Renal cortex interstitium (tissue), 11 donors: Measurements from ENCODE around the gene RGS6. TPM values are rescaled to one million over a fixed set of nuclear protein-coding genes. Genes with fewer than 3 reads are reported as not detected.
"Not testable (repeated sequence)": the region's sequence is repeated elsewhere in the genome, so short reads cannot be mapped to it uniquely, and the experiment has no call there.

Experiments
- DNase-seq, 11 donors: peaks; one replicate each; pipeline ENCODE4 v3.0.0-alpha.2; 2013; ENCODE audit warnings: low read depth in 9 of 11, low spot score in 4 of 11; ENCODE audit errors: extremely low read depth in 1 of 11
- polyA plus RNA-seq, 3 donors: library from polyadenylated mRNA; unstranded; fragments of 120-200 nt; gene quantifications; one replicate each; pipeline ENCODE4 v1.2.1, GENCODE V29; 2013; ENCODE audit not compliant: insufficient read length in 3 of 3

RGS6 gene
- polyA plus RNA-seq, 3 donors, result 1.4 to 1.7 (median 1.4) TPM

- DNase-seq, result peak in 7 of 11 donors; percentile 27 to 51 (median 30)
Observed at GRCh38 chr14:72451054-72451972, 519.1 kb downstream of the RGS6 start.

DNA sequence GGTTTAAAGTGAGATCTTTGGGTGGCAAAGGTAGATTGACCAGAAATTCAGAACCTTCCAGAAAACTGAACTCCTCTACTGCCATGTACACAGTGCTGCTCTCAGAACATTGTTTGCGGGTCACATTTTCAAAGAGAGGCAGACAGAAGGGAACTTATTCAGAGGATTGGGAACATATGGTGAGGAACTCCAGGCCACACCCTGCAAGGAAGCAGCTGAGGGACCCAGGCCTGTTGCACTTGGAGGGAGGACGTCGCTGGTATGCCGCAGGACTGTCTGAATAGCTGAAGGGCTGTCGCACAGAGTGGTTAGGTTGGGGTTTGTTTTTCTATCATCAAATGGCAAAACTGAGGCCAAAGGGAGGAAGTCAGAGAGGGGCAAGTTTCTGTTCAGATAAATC, 520.5 kb downstream of the RGS6 start:
- DNase-seq, result no peak

GRCh38 chr14:72454388-72455160, 522.3 kb downstream of the RGS6 start:
- DNase-seq, result no peak

DNA sequence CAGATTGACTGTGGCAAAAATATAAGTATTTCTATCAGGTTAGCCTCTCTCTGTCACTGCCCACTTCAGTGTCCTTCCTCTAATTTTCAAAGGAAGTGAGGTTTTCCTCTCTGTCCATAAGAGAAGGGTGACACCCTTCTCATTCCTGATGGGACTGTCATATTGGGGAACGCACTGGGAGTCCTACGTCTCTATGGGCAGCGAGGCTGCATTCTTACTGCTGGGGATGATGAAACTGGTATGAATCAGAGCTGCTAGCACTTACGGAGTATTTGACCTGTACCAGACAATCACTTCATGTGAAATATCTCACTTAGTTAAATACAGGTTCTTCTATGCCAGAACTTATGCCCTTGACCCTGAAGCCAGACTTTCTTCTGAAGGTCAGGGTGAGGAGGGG, 525.4 kb downstream of the RGS6 start:
- no peak for DNase-seq

GRCh38 chr14:72462056-72462455, 529.8 kb downstream of the RGS6 start:
- no peak for DNase-seq

GRCh38 chr14:72463291-72463866, 531.1 kb downstream of the RGS6 start:
- no peak for DNase-seq

- no peak for DNase-seq
Observed at GRCh38 chr14:72464226-72464625, 532.0 kb downstream of the RGS6 start.

GRCh38 chr14:72466325-72466724, 534.1 kb downstream of the RGS6 start:
- DNase-seq, result no peak

DNA sequence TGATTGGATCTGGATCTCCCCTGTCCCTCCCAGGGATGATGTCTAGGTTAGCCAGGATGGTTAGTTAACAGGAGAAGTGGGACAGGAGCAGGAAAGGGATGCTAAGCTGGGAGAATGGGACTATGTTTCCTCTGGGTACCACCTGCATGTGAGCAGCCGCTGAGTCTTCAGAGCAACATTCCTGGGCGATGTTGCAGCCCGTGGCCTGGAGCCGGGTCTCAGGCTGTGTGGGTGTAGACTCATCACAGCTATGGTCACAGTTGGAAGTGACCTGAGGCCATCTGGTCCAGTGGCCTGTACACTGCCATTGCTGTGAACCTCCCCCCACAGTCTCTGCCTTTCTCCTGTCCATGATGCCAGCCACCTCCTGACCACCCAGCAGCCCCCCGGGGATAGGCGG, 539.1 kb downstream of the RGS6 start:
- DNase-seq, result no peak

DNA sequence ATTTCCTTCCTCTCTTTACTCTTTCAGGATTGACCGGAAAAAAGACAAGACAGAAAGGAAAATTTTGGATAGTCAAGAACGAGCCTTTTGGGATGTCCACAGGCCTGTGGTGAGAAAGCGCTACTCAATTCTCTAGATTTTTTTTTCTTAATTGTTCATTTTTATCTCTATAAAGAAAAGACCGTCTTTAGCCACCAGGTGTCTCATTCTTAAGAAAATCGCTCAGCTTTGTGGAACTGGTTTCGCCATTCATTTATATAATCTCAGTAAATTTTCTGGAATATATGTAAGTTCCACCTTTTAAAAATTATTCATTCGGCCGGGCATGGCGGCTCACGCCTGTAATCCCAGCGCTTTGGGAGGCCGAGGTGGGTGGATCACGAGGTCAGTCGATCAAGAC, 540.6 kb downstream of the RGS6 start:
- DNase-seq, result no peak

DNA sequence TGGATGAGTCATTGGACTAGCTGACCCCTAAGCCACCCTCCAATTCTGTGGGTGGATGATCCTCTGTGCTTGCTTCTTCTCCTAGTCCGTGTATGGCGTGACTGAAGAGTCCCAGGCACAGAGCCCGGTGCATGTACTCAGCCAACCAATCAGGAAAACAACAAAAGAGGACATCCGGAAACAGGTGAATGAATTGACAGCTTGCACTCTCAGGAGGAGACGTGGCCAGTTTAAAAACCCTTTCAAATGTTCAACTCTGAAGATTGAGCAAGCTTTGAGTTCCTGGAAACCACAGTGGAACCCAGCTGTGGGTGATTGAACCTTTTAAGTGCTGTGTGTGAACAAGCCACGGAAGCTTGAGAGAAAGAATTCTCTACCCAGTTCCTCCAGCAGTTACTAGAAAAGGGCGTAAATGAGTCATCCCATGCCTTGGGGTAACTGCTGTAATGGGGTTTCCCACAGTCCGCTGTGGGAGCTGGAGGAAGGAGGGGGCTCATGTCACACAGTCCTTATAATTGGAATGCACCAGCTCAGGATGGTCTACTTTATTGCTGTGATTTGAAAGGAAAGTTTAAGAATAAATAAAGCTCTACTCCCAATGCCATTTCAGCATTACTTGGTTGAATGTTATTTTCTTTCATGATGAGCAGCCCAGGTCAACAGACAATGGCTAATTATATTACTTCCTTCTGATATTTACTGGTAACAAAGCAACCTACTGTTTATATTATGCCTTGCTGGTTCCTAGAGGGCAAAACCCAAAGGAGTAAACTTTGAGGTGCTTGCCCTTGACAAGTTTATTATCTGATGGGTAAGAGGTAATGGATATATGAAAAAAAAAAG, 544.6 kb downstream of the RGS6 start:
- DNase-seq, result no peak

DNA sequence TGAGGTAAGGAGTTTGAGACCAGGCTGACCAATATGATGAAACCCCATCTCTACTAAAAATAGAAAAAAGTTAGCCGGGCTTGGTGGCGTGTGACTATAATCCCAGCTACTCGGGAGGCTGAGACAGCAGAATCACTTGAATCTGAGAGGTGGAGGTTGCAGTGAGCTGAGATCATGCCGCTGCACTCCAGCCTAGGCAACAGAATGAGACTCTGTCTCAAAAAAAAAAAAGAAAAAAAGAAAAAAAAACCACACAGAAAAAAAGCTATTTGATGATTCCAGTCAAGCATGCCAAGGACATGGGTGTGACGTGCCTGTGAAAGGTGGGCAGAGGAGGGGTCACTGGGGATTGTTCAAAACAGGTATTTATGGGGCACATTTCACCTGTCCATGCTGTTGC, 545.3 kb downstream of the RGS6 start:
- not testable (repeated sequence) for DNase-seq

DNA sequence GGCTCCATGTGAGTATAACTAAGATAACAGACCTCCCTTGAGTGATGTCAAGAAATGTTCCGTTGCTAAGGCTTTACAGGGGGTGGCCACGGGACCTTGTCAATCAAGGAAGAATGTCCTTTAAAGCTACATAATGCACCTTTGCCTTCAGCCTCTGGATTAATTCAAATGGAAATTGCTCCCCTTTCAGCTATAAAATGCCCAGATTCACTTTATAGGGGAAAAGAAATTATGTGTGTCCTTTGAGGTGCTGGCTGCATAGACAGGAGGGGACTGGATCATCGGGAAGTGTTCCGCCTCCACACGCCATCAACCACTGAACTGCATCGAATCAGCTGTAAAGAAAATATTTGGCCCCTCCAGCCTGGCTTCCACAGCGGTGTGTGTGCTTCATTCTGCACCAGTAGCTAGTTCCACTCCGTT, 546.3 kb downstream of the RGS6 start:
- DNase-seq, result no peak

DNA sequence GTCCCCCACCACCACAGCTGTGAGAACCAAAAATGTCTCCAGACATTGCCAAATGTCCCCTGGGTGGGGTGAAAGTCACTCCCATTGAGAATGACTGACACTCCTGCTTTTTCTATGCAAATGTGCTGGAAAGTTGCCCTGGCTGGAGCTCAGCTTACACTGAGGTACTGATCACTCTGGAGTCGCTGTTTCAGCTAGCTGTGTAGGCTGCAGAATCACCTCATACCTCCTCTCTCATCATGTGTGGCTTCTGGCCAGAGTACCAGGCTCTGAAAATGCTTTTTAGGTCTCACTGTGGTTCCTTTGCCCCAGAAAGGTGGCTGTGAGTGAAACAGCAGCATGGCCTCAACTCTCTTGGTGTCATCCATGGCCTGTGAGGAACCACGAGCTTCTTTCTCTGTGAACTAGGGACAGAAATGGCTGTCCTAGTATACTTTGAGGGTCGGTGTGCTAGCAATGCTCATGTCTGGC, 547.3 kb downstream of the RGS6 start:
- DNase-seq, result peak in 6 of 11 donors; percentile 26 to 50 (median 46)

DNA sequence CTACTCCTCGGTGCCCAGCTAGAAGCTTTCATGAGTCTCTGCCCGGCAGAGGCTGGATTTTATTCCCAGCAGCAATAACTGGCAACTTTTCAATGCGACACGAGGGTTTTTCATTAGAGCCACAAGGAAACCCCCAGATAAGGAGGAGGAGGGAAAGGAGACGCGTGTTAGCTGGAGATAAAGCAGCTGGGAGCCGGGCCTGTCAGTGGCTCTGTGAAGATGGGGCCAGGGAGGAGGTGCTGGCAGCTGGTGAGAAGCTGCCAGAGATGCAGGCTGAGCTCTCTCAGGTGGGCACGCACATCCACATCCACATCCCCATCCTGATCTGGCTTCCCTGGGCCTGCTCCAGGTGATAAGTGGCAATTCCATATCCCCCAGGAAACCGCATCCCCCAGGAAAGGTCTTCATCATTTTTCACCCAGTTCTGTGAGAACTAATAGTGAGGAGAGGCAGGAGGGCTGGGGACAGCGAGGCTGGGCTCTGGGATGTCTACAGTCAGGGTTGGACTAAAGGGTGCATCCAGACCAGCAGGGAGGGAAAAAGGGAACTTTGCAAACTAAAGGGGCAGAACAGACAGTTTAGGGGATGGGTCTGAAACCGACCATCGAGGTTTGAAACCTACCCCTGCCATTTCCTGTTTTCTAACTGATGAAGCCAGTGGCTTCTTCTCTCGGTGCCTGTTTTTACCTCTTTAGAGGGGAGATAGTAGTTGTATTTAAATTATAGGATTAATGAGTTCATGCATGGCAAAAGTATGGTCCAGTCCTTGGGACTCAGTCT, 548.4 kb downstream of the RGS6 start:
- DNase-seq, result peak in 1 of 11 donors; percentile 22

DNA sequence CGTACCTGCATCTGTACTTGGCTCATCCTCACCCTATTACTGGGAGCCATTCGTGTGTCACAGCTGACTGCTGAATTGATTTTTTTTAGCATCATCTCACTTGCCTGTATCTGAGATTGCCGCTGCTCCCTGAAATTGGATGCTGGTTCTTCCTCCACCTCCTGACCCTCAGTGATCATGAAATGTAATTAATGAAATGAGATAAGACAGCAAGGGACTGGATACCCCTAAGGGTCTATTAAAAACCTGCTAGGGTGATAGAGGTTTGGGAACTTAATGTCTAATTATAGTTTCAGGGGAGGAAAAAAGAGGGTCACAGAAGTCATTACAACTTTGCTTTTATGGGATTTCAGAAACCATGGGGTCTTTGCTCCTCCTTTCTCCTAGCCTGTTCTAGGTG, 551.1 kb downstream of the RGS6 start:
- DNase-seq, result no peak

- no peak for DNase-seq
Observed at GRCh38 chr14:72485695-72486094, 553.5 kb downstream of the RGS6 start.

DNA sequence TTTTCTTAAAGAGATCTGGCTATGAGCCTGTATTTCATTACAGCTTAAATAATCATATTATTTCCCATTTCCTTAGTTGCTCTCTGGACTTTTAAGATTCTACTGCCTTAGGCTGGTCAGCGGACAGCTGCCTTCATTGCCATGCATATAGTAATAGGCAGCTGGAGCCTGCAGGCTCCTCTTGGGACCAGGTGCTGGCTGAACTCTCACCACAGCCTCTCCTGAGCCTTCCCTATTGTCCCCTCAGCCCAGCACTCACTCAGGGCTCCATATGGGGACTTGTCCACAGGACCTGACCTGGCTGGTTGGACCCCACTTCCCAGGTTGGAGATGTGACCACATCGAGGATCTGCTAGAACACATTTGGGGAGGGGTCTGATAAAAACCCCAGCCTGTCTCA, 556.3 kb downstream of the RGS6 start:
- no peak for DNase-seq
